NT2/D1 (cell line): ENCODE measurements around the gene MAP3K3.

Source experiments
- DNase-seq: peaks from one replicate; pipeline ENCODE4 v3.0.0-alpha.2; 2011; ENCODE audit warnings: low read depth, low spot score
- H3K27me3 ChIP-seq: 2 replicates; pipeline ENCODE4 v1.6.0; 2011; ENCODE audit warnings: mild to moderate bottlenecking; ENCODE audit not compliant: insufficient read length, insufficient read depth
- H3K36me3 ChIP-seq: 2 replicates; pipeline ENCODE4 v1.6.1; 2011; ENCODE audit warnings: mild to moderate bottlenecking, low read length, mixed read lengths; ENCODE audit not compliant: insufficient read depth, insufficient read length
- H3K4me1 ChIP-seq: 2 replicates; pipeline ENCODE4 v1.5.1; 2011; ENCODE audit not compliant: insufficient read depth, insufficient read length
- H3K4me3 ChIP-seq: 2 replicates; pipeline ENCODE4 v1.5.1; 2011; ENCODE audit warnings: low read depth; ENCODE audit not compliant: insufficient read length
- H3K9ac ChIP-seq: 2 replicates; pipeline ENCODE4 v1.6.0; 2011; ENCODE audit warnings: low read depth; ENCODE audit not compliant: insufficient read length
- H3K9me3 ChIP-seq: 2 replicates; pipeline ENCODE4 v1.5.1; 2011; ENCODE audit warnings: mild to moderate bottlenecking, low read length; ENCODE audit not compliant: insufficient read depth
- SUZ12 ChIP-seq: IDR thresholded peaks from 2 replicates; pipeline ENCODE4 v1.6.1; 2011; ENCODE audit not compliant: insufficient read length, insufficient read depth; ENCODE audit errors: extremely low read depth
- YY1 ChIP-seq: IDR thresholded peaks from 2 replicates; pipeline ENCODE4 v1.6.1; 2011; ENCODE audit not compliant: insufficient read length, insufficient read depth
- ZNF274 ChIP-seq: IDR thresholded peaks from 2 replicates; pipeline ENCODE4 v1.6.1; 2011; ENCODE audit warnings: mild to moderate bottlenecking, low read depth, low read length

MAP3K3 gene

DNA sequence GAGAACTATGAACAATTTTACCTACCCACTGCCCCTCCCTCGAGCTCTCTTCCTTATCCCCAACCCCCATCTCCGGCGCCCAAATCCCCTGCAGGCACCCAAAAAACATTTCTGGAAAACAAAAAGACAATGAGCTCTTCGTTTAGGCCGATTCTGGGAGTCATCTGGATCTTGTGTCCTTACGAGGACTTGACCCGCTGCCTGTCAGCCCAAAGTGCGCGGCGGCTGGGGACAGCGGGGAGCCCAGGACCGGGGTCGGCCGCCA, 118.9 kb downstream of the MAP3K3 start:
- no peak for DNase-seq
- Histone ChIP-seq H3K9ac (peak overlapping the region; percentile 97), H3K4me3 (peak overlapping the region; percentile 92), H3K9me3 (no peaks in the 10 kb centered on the region), H3K4me1 (no peaks in the 10 kb centered on the region), H3K36me3 (peaks cover 13% of the 10 kb centered on the region), H3K27me3 (no peaks in the 10 kb centered on the region)
- TF ChIP-seq SUZ12 (no peak), ZNF274 (no peak), YY1 (no peak)

DNA sequence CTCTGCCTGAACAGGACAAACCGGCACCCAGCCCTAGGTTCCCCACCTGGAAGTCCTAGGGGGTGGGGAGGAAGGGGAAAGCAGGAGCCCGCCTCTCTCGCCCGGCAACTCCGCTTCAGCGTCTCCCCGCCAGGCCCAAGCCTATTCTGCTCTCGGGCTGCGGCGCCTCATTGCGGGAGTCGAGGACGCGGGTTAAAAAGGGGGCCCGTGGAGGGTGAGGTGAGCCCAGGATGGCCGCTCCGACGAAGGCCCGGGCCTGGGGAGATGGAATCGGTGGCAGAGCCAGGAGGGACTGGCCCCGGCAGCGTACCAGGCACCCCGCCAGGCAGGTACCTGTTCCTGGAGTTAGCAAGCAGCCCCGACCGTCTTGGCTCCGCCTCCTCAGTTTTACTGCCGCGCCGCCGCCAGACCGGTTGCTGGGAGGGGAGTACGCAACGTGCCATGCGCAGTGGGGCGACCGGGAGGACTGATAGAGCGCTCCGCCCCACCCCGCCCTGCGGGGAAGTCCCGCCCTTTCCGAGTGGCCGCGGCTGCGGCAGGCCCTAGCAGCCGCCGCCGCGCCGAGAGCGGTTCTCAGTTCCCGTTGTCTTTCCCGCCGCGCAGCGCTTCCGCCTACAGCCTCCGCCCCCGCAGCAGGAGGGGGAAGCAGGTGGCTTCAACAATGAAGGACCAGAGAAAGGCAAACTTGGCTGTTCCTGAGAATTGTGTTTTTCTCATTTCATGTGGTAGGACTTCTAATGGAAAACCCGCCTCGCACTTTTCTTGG, 119.4 kb downstream of the MAP3K3 start, which contains the start of gene STRADA:
Gene STRADA (minus strand): TSS at position 392 of the 766 bp plus-strand sequence. CDS start 13,430 bp downstream, outside the sequence.
- Histone ChIP-seq H3K4me1 (no peaks in the 10 kb centered on the region), H3K9me3 (no peaks in the 10 kb centered on the region), H3K36me3 (peaks cover 18% of the 10 kb centered on the region), H3K4me3 (peak within 1 kb of the TSS; percentile 92), H3K9ac (peak within 1 kb of the TSS; percentile 97), H3K27me3 (no peaks in the 10 kb centered on the region)
- DNase-seq = peak; percentile 93
- TF ChIP-seq SUZ12 (no peak), ZNF274 (no peak), YY1 (no peak)
